Endothelial cell (in vitro differentiated cells): Measurements from ENCODE around the gene BMPR1B. TPM values are rescaled to one million over a fixed set of nuclear protein-coding genes. Genes with fewer than 3 reads are reported as not detected.

Source experiments
- DNase-seq: peaks from one replicate; pipeline ENCODE4 v3.0.0; 2021; ENCODE audit warnings: low spot score
- H3K27ac Mint-ChIP-seq: one replicate; pipeline ENCODE4 v1.8.0; 2021; ENCODE audit warnings: mixed read lengths, inconsistent platforms; ENCODE audit not compliant: unreplicated experiment
- H3K27me3 Mint-ChIP-seq: one replicate; pipeline ENCODE4 v1.8.0; 2021; ENCODE audit warnings: mild to moderate bottlenecking, moderate library complexity, mixed read lengths, inconsistent platforms; ENCODE audit not compliant: unreplicated experiment
- H3K36me3 Mint-ChIP-seq: one replicate; pipeline ENCODE4 v1.8.0; 2021; ENCODE audit warnings: mild to moderate bottlenecking, low read depth, mixed read lengths, inconsistent platforms; ENCODE audit not compliant: unreplicated experiment
- H3K4me1 Mint-ChIP-seq: one replicate; pipeline ENCODE4 v1.8.0; 2021; ENCODE audit warnings: mild to moderate bottlenecking, mixed read lengths, inconsistent platforms; ENCODE audit not compliant: unreplicated experiment
- H3K4me3 Mint-ChIP-seq: one replicate; pipeline ENCODE4 v1.8.0; 2021; ENCODE audit warnings: mild to moderate bottlenecking, mixed read lengths, inconsistent platforms; ENCODE audit not compliant: unreplicated experiment
- H3K9me3 Mint-ChIP-seq: one replicate; pipeline ENCODE4 v1.8.0; 2021; ENCODE audit warnings: mixed read lengths, inconsistent platforms; ENCODE audit not compliant: unreplicated experiment
- total RNA-seq: library from RNA; stranded (reverse); fragmentation: NEBNext Ultra II Directional; extraction: Animal tissue kit (Norgen Biotek cat#: 25700); gene quantifications from one replicate; pipeline ENCODE4 v1.2.1, GENCODE V29; 2021; ENCODE audit not compliant: unreplicated experiment
- TF ChIP-seq, protein P1 (sequence below): fragments of 200-600 bp; sonication (generic); IDR thresholded peaks from one replicate; pipeline ENCODE4 v1.5.0; 2021; ENCODE audit warnings: antibody characterized with exemption; ENCODE audit not compliant: unreplicated experiment

Gene BMPR1B
- total RNA-seq, 1 donor from 2014 or later, result 5.4 TPM

DNA sequence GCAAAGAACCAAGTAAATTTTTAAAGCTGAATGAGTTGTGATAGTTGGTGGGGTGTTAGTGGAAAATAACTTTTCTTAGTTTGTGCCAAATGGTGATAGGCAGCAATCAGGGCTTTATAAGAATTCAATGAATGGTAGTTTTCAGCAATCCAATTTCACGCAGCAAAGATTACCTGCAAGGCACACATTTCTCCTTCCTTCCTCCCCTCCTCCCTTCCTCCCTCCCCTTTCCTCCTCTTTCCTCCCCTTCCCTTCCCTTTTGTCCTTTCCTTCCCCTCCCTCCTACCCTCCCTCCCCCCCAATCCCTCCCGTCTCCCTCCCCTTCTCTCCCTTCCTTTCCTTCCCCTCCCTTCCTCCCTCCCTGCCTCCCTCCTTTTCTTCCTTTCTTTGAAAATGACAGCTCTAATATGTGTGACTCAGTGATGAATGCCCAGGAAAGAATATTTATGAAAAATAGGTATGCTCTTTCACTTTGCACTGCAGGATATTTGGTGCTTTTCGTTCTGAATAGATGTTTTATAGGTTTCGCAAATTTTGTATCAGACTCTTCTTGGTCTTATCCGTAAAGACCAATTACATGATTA is 168.1 kb downstream of the BMPR1B start:
- H3K4me1 Mint-ChIP-seq, result peaks cover 4% of the 10 kb centered on the region
- TF ChIP-seq, protein P1, sequence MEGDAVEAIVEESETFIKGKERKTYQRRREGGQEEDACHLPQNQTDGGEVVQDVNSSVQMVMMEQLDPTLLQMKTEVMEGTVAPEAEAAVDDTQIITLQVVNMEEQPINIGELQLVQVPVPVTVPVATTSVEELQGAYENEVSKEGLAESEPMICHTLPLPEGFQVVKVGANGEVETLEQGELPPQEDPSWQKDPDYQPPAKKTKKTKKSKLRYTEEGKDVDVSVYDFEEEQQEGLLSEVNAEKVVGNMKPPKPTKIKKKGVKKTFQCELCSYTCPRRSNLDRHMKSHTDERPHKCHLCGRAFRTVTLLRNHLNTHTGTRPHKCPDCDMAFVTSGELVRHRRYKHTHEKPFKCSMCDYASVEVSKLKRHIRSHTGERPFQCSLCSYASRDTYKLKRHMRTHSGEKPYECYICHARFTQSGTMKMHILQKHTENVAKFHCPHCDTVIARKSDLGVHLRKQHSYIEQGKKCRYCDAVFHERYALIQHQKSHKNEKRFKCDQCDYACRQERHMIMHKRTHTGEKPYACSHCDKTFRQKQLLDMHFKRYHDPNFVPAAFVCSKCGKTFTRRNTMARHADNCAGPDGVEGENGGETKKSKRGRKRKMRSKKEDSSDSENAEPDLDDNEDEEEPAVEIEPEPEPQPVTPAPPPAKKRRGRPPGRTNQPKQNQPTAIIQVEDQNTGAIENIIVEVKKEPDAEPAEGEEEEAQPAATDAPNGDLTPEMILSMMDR, result no peak
- DNase-seq, result no peak
- H3K36me3 Mint-ChIP-seq, result no peaks in the 10 kb centered on the region
- H3K4me3 Mint-ChIP-seq, result no peak overlapping the region
- no peaks in the 10 kb centered on the region for H3K9me3 Mint-ChIP-seq
- H3K27me3 Mint-ChIP-seq, result peaks cover 2% of the 10 kb centered on the region
- H3K27ac Mint-ChIP-seq, result no peak overlapping the region

DNA sequence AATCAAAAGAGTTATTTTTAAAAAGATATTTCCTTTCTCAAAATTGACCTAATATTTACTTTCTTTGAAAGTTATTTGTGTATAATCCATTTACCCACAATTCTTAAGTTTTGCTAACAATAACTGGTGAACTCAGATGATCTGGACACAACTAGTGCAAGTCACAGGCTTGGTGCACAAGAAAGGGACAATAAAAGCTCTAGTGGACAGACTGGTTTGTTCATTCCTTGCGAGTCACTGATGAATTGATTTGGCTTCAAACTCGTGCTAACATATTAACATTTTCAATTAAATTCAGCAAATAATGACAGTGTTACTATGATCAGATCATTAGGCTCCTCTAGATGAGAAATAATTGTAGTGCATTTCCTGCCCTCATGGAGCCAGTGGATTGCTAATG is 169.2 kb downstream of the BMPR1B start:
- no peak overlapping the region for H3K4me3 Mint-ChIP-seq
- no peaks in the 10 kb centered on the region for H3K9me3 Mint-ChIP-seq
- H3K27ac Mint-ChIP-seq, result no peak overlapping the region

GRCh38 chr4:94927696-94928095 is 169.9 kb downstream of the BMPR1B start:
- H3K36me3 Mint-ChIP-seq, result no peaks in the 10 kb centered on the region
- TF ChIP-seq, protein P1, result no peak
- no peak overlapping the region for H3K4me3 Mint-ChIP-seq
- no peaks in the 10 kb centered on the region for H3K9me3 Mint-ChIP-seq
- H3K27me3 Mint-ChIP-seq, result peaks cover 2% of the 10 kb centered on the region
- H3K27ac Mint-ChIP-seq, result no peak overlapping the region
- no peak for DNase-seq
- H3K4me1 Mint-ChIP-seq, result peaks cover 4% of the 10 kb centered on the region

More for the DNA sequence above, 169.2 kb downstream of the BMPR1B start:
- H3K27me3 Mint-ChIP-seq, result peaks cover 2% of the 10 kb centered on the region
- no peaks in the 10 kb centered on the region for H3K36me3 Mint-ChIP-seq
- TF ChIP-seq, protein P1, result no peak
- no peak for DNase-seq
- H3K4me1 Mint-ChIP-seq, result peaks cover 4% of the 10 kb centered on the region

DNA sequence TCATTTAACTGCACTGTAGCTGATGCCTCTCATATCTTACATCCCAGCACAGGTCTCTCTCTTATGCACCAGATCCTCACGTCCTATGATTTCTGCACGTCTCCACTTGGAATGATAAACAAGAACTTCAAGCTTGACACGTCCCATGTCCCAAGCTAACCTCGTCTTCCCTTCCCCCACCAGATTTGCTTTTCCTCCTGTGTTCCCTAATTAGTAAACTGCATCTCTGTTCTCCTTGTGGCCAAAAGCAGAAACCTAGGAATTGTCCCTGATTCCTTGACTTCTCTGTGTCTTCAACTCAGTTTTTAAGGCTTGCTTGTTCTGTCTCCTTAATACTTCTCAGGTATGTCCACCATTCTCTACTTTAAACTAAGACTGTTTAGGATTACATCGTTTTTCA is 171.9 kb downstream of the BMPR1B start:
- Mint-ChIP-seq H3K36me3 (no peaks in the 10 kb centered on the region), H3K27me3 (no peaks in the 10 kb centered on the region), H3K4me3 (no peak overlapping the region), H3K27ac (no peak overlapping the region), H3K4me1 (peaks cover 4% of the 10 kb centered on the region), H3K9me3 (no peaks in the 10 kb centered on the region)
- no peak for DNase-seq
- TF ChIP-seq, protein P1, result no peak

GRCh38 chr4:94931626-94932025 is 173.9 kb downstream of the BMPR1B start:
- Mint-ChIP-seq H3K4me3 (no peak overlapping the region), H3K9me3 (no peaks in the 10 kb centered on the region), H3K27ac (no peak overlapping the region), H3K36me3 (no peaks in the 10 kb centered on the region), H3K27me3 (no peaks in the 10 kb centered on the region), H3K4me1 (peaks cover 4% of the 10 kb centered on the region)
- TF ChIP-seq, protein P1, result no peak
- DNase-seq, result no peak
